Lower leg skin (tissue), 3 donors: ENCODE results near the gene C11orf71.

ENCODE experiments used
- CTCF ChIP-seq, 3 donors: fragments of 450-650 bp; IDR thresholded peaks; one replicate each; pipeline ENCODE4 v1.5.1; 2016; ENCODE audit warnings: antibody characterized with exemption in 3 of 3, mild to moderate bottlenecking in 3 of 3, moderate library complexity in 2 of 3
- POLR2A ChIP-seq, 2 donors: fragments of 450-650 bp; IDR thresholded peaks; one replicate each; pipeline ENCODE4 v1.6.1; 2016 to 2017; ENCODE audit warnings: antibody characterized with exemption in 2 of 2, mild to moderate bottlenecking in 1 of 2, moderate library complexity in 1 of 2

DNA sequence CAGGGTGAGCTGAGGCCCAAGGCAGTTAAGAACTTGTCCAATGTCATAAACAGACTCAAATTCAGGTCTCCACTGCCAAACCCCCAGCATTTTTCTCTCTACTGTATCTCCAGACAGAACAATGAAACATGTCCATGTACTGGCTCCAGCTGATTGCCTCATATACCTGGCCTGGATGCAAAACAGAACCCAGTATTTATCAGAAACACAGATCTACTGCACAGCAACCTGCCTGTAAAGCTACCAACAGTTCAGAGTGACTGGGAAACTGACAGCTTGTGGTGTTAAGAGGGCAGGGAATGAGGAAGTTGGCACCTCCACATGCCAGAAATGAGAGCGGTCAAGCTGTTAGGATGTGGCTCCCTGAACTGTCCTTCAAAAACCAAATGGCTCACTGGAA is 41.6 kb downstream of the C11orf71 start:
- TF ChIP-seq POLR2A (IDR thresholded peaks at IDR 0.05), result no peak
- no peak for TF ChIP-seq CTCF (IDR thresholded peaks at IDR 0.05)
